ENCODE measurements around the gene TNFRSF13B.

DNA sequence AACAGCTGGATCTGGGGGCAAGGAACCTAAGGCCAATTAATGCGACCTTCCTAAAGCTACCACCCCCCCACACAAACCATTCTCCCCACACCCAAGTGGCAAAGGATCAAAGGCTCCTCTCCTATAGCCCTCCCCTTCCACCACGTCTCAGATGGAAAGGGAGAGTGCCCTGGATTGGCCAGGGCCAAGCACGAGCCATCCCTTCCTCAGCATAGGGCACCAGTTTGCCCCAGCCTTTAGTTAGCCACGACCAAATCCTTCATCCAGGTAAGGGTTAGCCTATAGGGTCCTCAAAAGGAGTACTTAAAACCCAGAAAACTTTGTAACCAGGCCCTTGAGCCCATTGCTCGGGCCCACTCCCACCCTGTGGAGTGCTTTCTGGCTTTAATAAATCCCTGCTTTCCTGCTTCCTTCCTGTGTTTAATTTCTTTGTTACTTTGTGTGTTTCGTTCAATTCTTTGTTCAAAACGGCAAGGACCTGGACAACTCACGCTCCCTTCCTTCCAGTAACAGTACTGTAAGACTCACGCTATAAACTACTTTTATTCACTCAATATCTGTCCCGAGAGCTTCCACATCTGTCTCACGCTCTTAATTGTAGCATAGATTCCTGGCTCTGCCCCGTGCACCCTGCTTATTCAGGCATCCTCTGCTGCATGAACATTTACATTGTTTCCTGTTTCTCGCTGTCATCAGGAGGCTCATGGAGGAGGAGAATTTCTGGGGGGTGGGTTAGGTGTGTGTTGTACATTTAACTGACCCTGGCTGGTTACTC, 62.3 kb downstream of the TNFRSF13B start:
- TF ChIP-seq, protein P1, sequence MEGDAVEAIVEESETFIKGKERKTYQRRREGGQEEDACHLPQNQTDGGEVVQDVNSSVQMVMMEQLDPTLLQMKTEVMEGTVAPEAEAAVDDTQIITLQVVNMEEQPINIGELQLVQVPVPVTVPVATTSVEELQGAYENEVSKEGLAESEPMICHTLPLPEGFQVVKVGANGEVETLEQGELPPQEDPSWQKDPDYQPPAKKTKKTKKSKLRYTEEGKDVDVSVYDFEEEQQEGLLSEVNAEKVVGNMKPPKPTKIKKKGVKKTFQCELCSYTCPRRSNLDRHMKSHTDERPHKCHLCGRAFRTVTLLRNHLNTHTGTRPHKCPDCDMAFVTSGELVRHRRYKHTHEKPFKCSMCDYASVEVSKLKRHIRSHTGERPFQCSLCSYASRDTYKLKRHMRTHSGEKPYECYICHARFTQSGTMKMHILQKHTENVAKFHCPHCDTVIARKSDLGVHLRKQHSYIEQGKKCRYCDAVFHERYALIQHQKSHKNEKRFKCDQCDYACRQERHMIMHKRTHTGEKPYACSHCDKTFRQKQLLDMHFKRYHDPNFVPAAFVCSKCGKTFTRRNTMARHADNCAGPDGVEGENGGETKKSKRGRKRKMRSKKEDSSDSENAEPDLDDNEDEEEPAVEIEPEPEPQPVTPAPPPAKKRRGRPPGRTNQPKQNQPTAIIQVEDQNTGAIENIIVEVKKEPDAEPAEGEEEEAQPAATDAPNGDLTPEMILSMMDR (IDR thresholded peaks at IDR 0.05) = no peak
- TF ChIP-seq POLR2AphosphoS5 (IDR thresholded peaks at IDR 0.05) = no peak
- no peak for TF ChIP-seq EP300 (IDR thresholded peaks at IDR 0.05)
- no peak for TF ChIP-seq POLR2A (IDR thresholded peaks at IDR 0.05; ENCODE audit: low read depth)

Measured in esophagus muscularis mucosa (tissue), 4 donors.